Measurements from ENCODE around the gene DUSP14. TPM values are rescaled to one million over a fixed set of nuclear protein-coding genes. Genes with fewer than 3 reads are reported as not detected.

DUSP14 gene
- polyA plus RNA-seq, 1 of the 3 experiments (the other 2 are of a cell fraction): 85.8 TPM

DNA sequence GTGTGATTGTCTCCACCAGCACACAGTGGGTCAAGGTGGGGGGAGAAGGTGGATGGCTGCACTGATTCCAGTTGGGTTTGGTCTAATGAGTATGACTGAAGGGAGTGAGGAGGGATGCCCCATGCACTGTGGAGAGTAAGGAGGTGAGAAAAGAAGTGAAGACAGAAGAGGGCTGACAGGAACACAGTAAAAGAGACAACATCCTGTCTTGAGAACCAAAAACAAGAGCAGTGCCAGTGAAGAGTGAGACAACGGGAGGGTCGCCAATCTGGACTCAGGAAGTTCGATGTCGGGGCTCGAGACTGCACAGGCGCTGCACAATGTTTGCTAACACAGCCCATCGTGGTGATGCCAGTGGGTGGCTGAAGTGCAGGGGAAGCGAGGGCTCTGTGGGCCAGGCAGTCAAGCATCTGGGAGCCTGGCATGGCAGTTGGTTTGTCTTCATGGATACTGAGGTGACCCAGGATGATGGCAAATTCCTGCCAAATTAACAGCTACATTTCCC is 34.1 kb downstream of the DUSP14 start:
- Histone ChIP-seq H3K36me3 (replicated peaks in 1 of 2; ENCODE audit: control insufficient read depth in 1 of 2, insufficient read depth in 2 of 2, low read length in 1 of 2) (peaks cover 45 to 55% of the 10 kb centered on the region in 2 experiments), H3F3A (replicated peaks; ENCODE audit: insufficient read depth) (no peaks in the 10 kb centered on the region), H3K9ac (no peak overlapping the region), H3K9me2 (no peaks in the 10 kb centered on the region), H3K79me2 (ENCODE audit: insufficient read depth) (no peaks in the 10 kb centered on the region), H3K27me3 (ENCODE audit: insufficient read depth) (no peaks in the 10 kb centered on the region), H3K9me3 (no peaks in the 10 kb centered on the region), H3K4me3 (ENCODE audit: low read depth in 2 of 2, low read length in 1 of 2) (no peak overlapping the region), H3K4me2 (no peak overlapping the region), H4K20me1 (ENCODE audit: insufficient read depth) (no peaks in the 10 kb centered on the region), H2AFZ (ENCODE audit: low read depth) (no peak overlapping the region), H3K4me1 (ENCODE audit: control insufficient read depth in 1 of 2, insufficient read depth in 2 of 2, low read depth in 1 of 2, low read length in 1 of 2) (peaks cover 0 to 8% of the 10 kb centered on the region in 2 experiments; a peak in 1 of 4 replicates), H3K27ac (ENCODE audit: low read depth in 2 of 2, low read length in 1 of 2) (no peak overlapping the region)
- no peak for DNase-seq
- ChIA-PET POLR2A (no interaction called here), CTCF (interaction anchor here (1.1 to 1.5 kb wide), 3 partner anchors 39 to 116 kb away, joined by 3 read pairs; partner anchors contain the start of gene SYNRG)
- TF ChIP-seq EP300 (IDR thresholded peaks at IDR 0.05; ENCODE audit: borderline replicate concordance in 1 of 2, low read depth in 1 of 2, low read length in 1 of 2): no peak
- TF ChIP-seq RFX5 (IDR thresholded peaks at IDR 0.05; ENCODE audit: low read length): no peak
- no peak for TF ChIP-seq RCOR1 (IDR thresholded peaks at IDR 0.05; ENCODE audit: low read length)
- TF ChIP-seq TCF12 (IDR thresholded peaks at IDR 0.05): no peak
- TF ChIP-seq, protein P1, sequence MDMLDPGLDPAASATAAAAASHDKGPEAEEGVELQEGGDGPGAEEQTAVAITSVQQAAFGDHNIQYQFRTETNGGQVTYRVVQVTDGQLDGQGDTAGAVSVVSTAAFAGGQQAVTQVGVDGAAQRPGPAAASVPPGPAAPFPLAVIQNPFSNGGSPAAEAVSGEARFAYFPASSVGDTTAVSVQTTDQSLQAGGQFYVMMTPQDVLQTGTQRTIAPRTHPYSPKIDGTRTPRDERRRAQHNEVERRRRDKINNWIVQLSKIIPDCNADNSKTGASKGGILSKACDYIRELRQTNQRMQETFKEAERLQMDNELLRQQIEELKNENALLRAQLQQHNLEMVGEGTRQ (IDR thresholded peaks at IDR 0.05; ENCODE audit: borderline replicate concordance, low read depth, low read length): no peak
- no peak for TF ChIP-seq NRF1 (IDR thresholded peaks at IDR 0.05; ENCODE audit: low read depth, low read length)
- no peak for TF ChIP-seq CHD2 (IDR thresholded peaks at IDR 0.05; ENCODE audit: low read length, partially characterized antibody)
- TF ChIP-seq, protein P2, sequence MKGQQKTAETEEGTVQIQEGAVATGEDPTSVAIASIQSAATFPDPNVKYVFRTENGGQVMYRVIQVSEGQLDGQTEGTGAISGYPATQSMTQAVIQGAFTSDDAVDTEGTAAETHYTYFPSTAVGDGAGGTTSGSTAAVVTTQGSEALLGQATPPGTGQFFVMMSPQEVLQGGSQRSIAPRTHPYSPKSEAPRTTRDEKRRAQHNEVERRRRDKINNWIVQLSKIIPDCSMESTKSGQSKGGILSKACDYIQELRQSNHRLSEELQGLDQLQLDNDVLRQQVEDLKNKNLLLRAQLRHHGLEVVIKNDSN (IDR thresholded peaks at IDR 0.05; ENCODE audit: borderline replicate concordance, low read depth): no peak
- no peak for TF ChIP-seq POLR2AphosphoS5 (IDR thresholded peaks at IDR 0.05; ENCODE audit: low read depth, low read length)
- no peak for TF ChIP-seq JUND (IDR thresholded peaks at IDR 0.05)
- no peak for TF ChIP-seq ELF1 (IDR thresholded peaks at IDR 0.05)
- no peak for TF ChIP-seq MXI1 (IDR thresholded peaks at IDR 0.05; ENCODE audit: low read depth, low read length)
- TF ChIP-seq YY1 (IDR thresholded peaks at IDR 0.05; ENCODE audit: low read depth): no peak
- TF ChIP-seq RAD21 (IDR thresholded peaks at IDR 0.05; ENCODE audit: low read length): no peak
- WGBS (ENCODE audit: low lambda C conversion rate): 93% methylated on average over 6 of the region's 8 CpGs

DNA sequence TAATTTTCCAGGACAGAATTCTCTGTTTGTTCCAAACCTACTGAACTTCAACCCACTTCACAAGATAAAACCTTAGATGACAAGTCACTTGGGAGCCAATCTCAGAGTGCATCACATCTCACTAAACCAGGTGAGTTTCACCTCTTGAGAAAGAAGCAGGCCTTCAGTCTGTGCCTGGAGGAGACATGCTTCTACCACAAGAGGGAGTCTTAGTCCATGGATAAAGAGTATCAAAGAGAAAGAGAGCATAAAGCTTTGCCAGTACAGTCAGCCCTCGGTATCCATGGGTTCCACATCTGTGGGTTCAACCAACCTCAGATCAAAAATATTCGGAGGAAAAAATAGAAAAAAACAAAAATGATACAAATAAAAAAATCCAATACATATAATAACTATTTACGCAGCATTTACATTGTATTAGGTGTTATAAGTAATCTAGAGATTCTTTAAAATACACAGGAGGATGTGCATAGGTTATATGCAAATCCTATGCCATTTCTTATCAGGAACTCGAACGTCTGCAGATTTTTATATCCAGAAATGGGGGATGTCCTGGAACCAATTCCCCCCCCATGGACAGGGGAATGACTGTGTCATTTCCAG is 37.7 kb downstream of the DUSP14 start:
- H3F3A ChIP-seq (replicated peaks; ENCODE audit: insufficient read depth): no peaks in the 10 kb centered on the region
- no peak overlapping the region for H3K27ac ChIP-seq (ENCODE audit: low read depth in 2 of 2, low read length in 1 of 2)
- peak overlapping the region in 1 of 2 experiments; percentile 28; a peak in 1 of 4 replicates for H3K4me3 ChIP-seq (ENCODE audit: low read depth in 2 of 2, low read length in 1 of 2)
- H3K79me2 ChIP-seq (ENCODE audit: insufficient read depth): no peaks in the 10 kb centered on the region
- H3K9me2 ChIP-seq: no peaks in the 10 kb centered on the region
- H3K27me3 ChIP-seq (ENCODE audit: insufficient read depth): no peaks in the 10 kb centered on the region
- POLR2A ChIA-PET: no interaction called here
- H3K9me3 ChIP-seq: no peaks in the 10 kb centered on the region
- H3K9ac ChIP-seq: no peak overlapping the region
- peaks cover 63 to 64% of the 10 kb centered on the region in 2 experiments for H3K36me3 ChIP-seq (replicated peaks in 1 of 2; ENCODE audit: control insufficient read depth in 1 of 2, insufficient read depth in 2 of 2, low read length in 1 of 2)
- no peaks in the 10 kb centered on the region for H3K4me1 ChIP-seq (ENCODE audit: control insufficient read depth in 1 of 2, insufficient read depth in 2 of 2, low read depth in 1 of 2, low read length in 1 of 2)
- WGBS (ENCODE audit: low lambda C conversion rate): 70% methylated on average over 5 of the region's 5 CpGs
- CTCF ChIA-PET: interaction anchor here (0.6 to 3.2 kb wide), 38 partner anchors 8 to 301 kb away, joined by 3 to 44 read pairs (median 5); partner anchors contain the start of genes DDX52 and SYNRG
- DNase-seq: peak; percentile 53
- H2AFZ ChIP-seq (ENCODE audit: low read depth): no peak overlapping the region
- H4K20me1 ChIP-seq (ENCODE audit: insufficient read depth): no peaks in the 10 kb centered on the region
- no peak overlapping the region for H3K4me2 ChIP-seq
- TF ChIP-seq RCOR1 (IDR thresholded peaks at IDR 0.05; ENCODE audit: low read length) (no peak), NFIC (IDR thresholded peaks at IDR 0.05; ENCODE audit: borderline replicate concordance) (no peak), RFX5 (IDR thresholded peaks at IDR 0.05; ENCODE audit: low read length) (no peak), SMC3 (IDR thresholded peaks at IDR 0.05; ENCODE audit: low read depth, low read length) (peak; percentile 74), NRF1 (IDR thresholded peaks at IDR 0.05; ENCODE audit: low read depth, low read length) (no peak), FOXJ3 (CRISPR knock-in tag; IDR thresholded peaks at IDR 0.05) (no peak), CHD2 (IDR thresholded peaks at IDR 0.05; ENCODE audit: low read length, partially characterized antibody) (no peak)
- TF ChIP-seq, protein P3, sequence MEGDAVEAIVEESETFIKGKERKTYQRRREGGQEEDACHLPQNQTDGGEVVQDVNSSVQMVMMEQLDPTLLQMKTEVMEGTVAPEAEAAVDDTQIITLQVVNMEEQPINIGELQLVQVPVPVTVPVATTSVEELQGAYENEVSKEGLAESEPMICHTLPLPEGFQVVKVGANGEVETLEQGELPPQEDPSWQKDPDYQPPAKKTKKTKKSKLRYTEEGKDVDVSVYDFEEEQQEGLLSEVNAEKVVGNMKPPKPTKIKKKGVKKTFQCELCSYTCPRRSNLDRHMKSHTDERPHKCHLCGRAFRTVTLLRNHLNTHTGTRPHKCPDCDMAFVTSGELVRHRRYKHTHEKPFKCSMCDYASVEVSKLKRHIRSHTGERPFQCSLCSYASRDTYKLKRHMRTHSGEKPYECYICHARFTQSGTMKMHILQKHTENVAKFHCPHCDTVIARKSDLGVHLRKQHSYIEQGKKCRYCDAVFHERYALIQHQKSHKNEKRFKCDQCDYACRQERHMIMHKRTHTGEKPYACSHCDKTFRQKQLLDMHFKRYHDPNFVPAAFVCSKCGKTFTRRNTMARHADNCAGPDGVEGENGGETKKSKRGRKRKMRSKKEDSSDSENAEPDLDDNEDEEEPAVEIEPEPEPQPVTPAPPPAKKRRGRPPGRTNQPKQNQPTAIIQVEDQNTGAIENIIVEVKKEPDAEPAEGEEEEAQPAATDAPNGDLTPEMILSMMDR (IDR thresholded peaks at IDR 0.05): peak; percentile 78
- TF ChIP-seq, protein P1 (IDR thresholded peaks at IDR 0.05; ENCODE audit: borderline replicate concordance, low read depth, low read length): no peak
- TF ChIP-seq, protein P4, sequence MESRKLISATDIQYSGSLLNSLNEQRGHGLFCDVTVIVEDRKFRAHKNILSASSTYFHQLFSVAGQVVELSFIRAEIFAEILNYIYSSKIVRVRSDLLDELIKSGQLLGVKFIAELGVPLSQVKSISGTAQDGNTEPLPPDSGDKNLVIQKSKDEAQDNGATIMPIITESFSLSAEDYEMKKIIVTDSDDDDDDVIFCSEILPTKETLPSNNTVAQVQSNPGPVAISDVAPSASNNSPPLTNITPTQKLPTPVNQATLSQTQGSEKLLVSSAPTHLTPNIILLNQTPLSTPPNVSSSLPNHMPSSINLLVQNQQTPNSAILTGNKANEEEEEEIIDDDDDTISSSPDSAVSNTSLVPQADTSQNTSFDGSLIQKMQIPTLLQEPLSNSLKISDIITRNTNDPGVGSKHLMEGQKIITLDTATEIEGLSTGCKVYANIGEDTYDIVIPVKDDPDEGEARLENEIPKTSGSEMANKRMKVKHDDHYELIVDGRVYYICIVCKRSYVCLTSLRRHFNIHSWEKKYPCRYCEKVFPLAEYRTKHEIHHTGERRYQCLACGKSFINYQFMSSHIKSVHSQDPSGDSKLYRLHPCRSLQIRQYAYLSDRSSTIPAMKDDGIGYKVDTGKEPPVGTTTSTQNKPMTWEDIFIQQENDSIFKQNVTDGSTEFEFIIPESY (IDR thresholded peaks at IDR 0.05; ENCODE audit: borderline replicate concordance, low read depth): no peak
